ENCODE data around the gene CEL. TPM values are rescaled to one million over a fixed set of nuclear protein-coding genes. Genes with fewer than 3 reads are reported as not detected.
A peak's percentile ranks its signal among the peaks of the same experiment; 100 is the strongest.

Gene CEL
- total RNA-seq, 1 experiment from 2014 or later, result 6.6 TPM

GRCh38 chr9:133113949-133114885, 52.4 kb downstream of the CEL start:
- no peak overlapping the region for H3K27ac Mint-ChIP-seq
- no peak overlapping the region for H3K4me3 Mint-ChIP-seq
- DNase-seq (ENCODE audit: low spot score), result no peak
- peaks cover 21% of the 10 kb centered on the region for H3K27me3 Mint-ChIP-seq (ENCODE audit: low read depth)
- no peaks in the 10 kb centered on the region for H3K9me3 Mint-ChIP-seq
- TF ChIP-seq, protein P1, sequence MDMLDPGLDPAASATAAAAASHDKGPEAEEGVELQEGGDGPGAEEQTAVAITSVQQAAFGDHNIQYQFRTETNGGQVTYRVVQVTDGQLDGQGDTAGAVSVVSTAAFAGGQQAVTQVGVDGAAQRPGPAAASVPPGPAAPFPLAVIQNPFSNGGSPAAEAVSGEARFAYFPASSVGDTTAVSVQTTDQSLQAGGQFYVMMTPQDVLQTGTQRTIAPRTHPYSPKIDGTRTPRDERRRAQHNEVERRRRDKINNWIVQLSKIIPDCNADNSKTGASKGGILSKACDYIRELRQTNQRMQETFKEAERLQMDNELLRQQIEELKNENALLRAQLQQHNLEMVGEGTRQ (CRISPR knock-in tag; IDR thresholded peaks at IDR 0.05), result peak; percentile 57
- TF ChIP-seq HMGA2 (CRISPR knock-in tag; IDR thresholded peaks at IDR 0.05), result no peak
- peaks cover 8% of the 10 kb centered on the region; the same call in 1 of the 2 replicates for H3K36me3 Mint-ChIP-seq
- no peak for ATAC-seq
- ChIA-PET POLR2A (no interaction called here), CTCF (interaction anchor here (0.7 to 3.2 kb wide), 11 partner anchors 8 to 228 kb away, joined by 3 to 28 read pairs (median 4); no protein-coding TSS in a partner anchor)
- peaks cover 3% of the 10 kb centered on the region for H3K4me1 Mint-ChIP-seq

- ATAC-seq (no peak), DNase-seq (ENCODE audit: low spot score) (no peak)
- H3K27ac Mint-ChIP-seq, result no peak overlapping the region
- no peak for TF ChIP-seq HMGA2 (CRISPR knock-in tag; IDR thresholded peaks at IDR 0.05)
- TF ChIP-seq, protein P2, sequence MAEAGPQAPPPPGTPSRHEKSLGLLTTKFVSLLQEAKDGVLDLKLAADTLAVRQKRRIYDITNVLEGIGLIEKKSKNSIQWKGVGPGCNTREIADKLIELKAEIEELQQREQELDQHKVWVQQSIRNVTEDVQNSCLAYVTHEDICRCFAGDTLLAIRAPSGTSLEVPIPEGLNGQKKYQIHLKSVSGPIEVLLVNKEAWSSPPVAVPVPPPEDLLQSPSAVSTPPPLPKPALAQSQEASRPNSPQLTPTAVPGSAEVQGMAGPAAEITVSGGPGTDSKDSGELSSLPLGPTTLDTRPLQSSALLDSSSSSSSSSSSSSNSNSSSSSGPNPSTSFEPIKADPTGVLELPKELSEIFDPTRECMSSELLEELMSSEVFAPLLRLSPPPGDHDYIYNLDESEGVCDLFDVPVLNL (CRISPR knock-in tag; IDR thresholded peaks at IDR 0.05; ENCODE audit: borderline replicate concordance, low read depth), result no peak
- no peak for TF ChIP-seq RORB (CRISPR knock-in tag; IDR thresholded peaks at IDR 0.05)
- no peak for TF ChIP-seq CTCF (IDR thresholded peaks at IDR 0.05)
- TF ChIP-seq ATF2 (CRISPR knock-in tag; IDR thresholded peaks at IDR 0.05; ENCODE audit: borderline replicate concordance, low read depth), result no peak
- TF ChIP-seq ZNF425 (CRISPR knock-in tag; conservative IDR thresholded peaks at IDR 0.05), result no peak
- H3K27me3 Mint-ChIP-seq (ENCODE audit: low read depth), result peaks cover 29% of the 10 kb centered on the region
- ChIA-PET CTCF (interaction anchor here (0.8 to 3.2 kb wide), 9 partner anchors 8 to 227 kb away, joined by 3 to 28 read pairs (median 4); no protein-coding TSS in a partner anchor), POLR2A (no interaction called here)
- peaks cover 1% of the 10 kb centered on the region; the same call in 1 of the 2 replicates for H3K36me3 Mint-ChIP-seq
- H3K4me1 Mint-ChIP-seq, result peaks cover 7% of the 10 kb centered on the region
- no peak overlapping the region for H3K4me3 Mint-ChIP-seq
- no peaks in the 10 kb centered on the region for H3K9me3 Mint-ChIP-seq
Measured at GRCh38 chr9:133114886-133115603, 53.3 kb downstream of the CEL start.

DNA sequence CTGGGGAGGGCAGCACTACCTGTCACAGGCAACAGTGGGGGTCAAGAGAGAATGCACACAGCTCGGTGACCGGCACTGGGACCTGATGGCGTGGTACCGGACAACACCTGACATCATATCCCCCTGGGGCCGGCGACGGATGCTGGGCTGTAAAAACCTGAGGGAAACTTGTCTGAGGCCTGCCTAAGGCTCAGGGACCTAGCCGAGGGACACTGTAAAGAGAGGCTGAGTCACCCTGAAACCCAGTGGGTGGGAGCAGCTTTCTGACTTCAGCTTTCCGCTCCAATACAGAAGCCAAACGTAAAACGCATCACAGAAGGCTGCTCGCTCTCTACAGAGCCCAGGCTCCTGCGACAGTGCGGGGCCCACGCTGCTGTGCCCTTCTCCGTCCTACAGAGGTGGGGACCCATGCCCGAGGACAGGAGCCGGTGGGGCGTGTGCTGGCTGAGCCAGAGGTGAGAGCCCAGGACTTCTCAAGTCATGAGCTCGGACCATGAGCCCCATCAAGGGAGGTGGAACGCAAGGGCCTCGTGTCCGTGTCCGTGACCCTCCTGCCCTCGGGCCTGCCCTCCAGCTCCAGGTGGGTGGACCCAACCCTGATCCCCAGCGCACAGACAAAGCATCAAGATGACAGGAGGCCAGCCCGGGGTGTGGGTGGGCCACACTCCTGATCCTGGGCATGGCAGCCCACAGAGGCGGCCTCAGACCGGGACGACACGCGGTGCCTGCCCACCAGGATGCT, 54.0 kb downstream of the CEL start:
- ChIA-PET POLR2A (no interaction called here), CTCF (interaction anchor here (0.9 to 6.0 kb wide), 3 partner anchors 12 to 31 kb away, joined by 4 to 70 read pairs (median 21); no protein-coding TSS in a partner anchor)
- Mint-ChIP-seq H3K4me3 (no peak overlapping the region), H3K4me1 (peaks cover 9% of the 10 kb centered on the region), H3K9me3 (no peaks in the 10 kb centered on the region), H3K27me3 (ENCODE audit: low read depth) (peaks cover 31% of the 10 kb centered on the region), H3K27ac (no peak overlapping the region), H3K36me3 (no peaks in the 10 kb centered on the region)
- ATAC-seq (no peak), DNase-seq (ENCODE audit: low spot score) (no peak)
- TF ChIP-seq ZNF138 (CRISPR knock-in tag; conservative IDR thresholded peaks at IDR 0.05) (no peak), CREM (CRISPR knock-in tag; IDR thresholded peaks at IDR 0.05) (no peak), OVOL2 (CRISPR knock-in tag; IDR thresholded peaks at IDR 0.05; ENCODE audit: borderline replicate concordance) (no peak), EMX1 (CRISPR knock-in tag; IDR thresholded peaks at IDR 0.05) (no peak), SMAD3 (CRISPR knock-in tag; IDR thresholded peaks at IDR 0.05; ENCODE audit: borderline replicate concordance) (no peak), ZNF263 (CRISPR knock-in tag; IDR thresholded peaks at IDR 0.05; ENCODE audit: low read depth) (no peak)
- TF ChIP-seq, protein P3, sequence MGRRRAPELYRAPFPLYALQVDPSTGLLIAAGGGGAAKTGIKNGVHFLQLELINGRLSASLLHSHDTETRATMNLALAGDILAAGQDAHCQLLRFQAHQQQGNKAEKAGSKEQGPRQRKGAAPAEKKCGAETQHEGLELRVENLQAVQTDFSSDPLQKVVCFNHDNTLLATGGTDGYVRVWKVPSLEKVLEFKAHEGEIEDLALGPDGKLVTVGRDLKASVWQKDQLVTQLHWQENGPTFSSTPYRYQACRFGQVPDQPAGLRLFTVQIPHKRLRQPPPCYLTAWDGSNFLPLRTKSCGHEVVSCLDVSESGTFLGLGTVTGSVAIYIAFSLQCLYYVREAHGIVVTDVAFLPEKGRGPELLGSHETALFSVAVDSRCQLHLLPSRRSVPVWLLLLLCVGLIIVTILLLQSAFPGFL (CRISPR knock-in tag; IDR thresholded peaks at IDR 0.05; ENCODE audit: borderline replicate concordance), result no peak
- TF ChIP-seq, protein P1 (CRISPR knock-in tag; IDR thresholded peaks at IDR 0.05), result no peak
